ENCODE data around the gene TIPRL.

- TF ChIP-seq CTCF (IDR thresholded peaks at IDR 0.05) (peak; percentile 63 to 90 (median 83)), POLR2A (IDR thresholded peaks at IDR 0.05) (peak in 3 of 4 donors; percentile 53 to 88 (median 78))
Observed at GRCh38 chr1:168178638-168179437, at the start of gene TIPRL.

Data from esophagus squamous epithelium (tissue), 4 donors.